H9 (cell line): Measurements from ENCODE around the gene EPHB3. TPM values are rescaled to one million over a fixed set of nuclear protein-coding genes. Genes with fewer than 3 reads are reported as not detected.
A peak's percentile ranks its signal among the peaks of the same experiment; 100 is the strongest.

Source experiments
- DNase-seq: peaks from one replicate; pipeline ENCODE4 v3.0.0-alpha.2; 2017
- H2AFZ ChIP-seq: one replicate; pipeline ENCODE4 v1.6.1; 2013; ENCODE audit warnings: mild to moderate bottlenecking, low read length, control low read depth, moderate library complexity
- H2AK5ac ChIP-seq: 2 replicates; pipeline ENCODE4 v1.6.1; 2013; ENCODE audit warnings: low read length, control low read depth, mixed read lengths; ENCODE audit not compliant: insufficient read length
- H2BK120ac ChIP-seq: one replicate; pipeline ENCODE4 v1.6.1; 2013; ENCODE audit warnings: low read depth, mild to moderate bottlenecking, low read length, control low read depth, inconsistent platforms; ENCODE audit not compliant: poor library complexity, severe bottlenecking
- H2BK12ac ChIP-seq: 2 replicates; pipeline ENCODE4 v1.6.1; 2013; ENCODE audit warnings: low read length, control low read depth, mixed read lengths, low read depth; ENCODE audit not compliant: insufficient read length
- H2BK15ac ChIP-seq: 2 replicates; pipeline ENCODE4 v1.6.1; 2013; ENCODE audit warnings: low read depth, low read length, control low read depth
- H2BK20ac ChIP-seq: one replicate; pipeline ENCODE4 v1.6.1; 2013; ENCODE audit warnings: low read depth, mild to moderate bottlenecking, low read length, control low read depth, inconsistent platforms; ENCODE audit not compliant: poor library complexity, severe bottlenecking
- H2BK5ac ChIP-seq: 2 replicates; pipeline ENCODE4 v1.6.1; 2013; ENCODE audit warnings: low read length, control low read depth, mixed read lengths; ENCODE audit not compliant: insufficient read length
- H3K14ac ChIP-seq: 2 replicates; pipeline ENCODE4 v1.6.1; 2013; ENCODE audit warnings: low read length, control low read depth; ENCODE audit not compliant: insufficient read depth
- H3K18ac ChIP-seq: 2 replicates; pipeline ENCODE4 v1.6.1; 2013; ENCODE audit warnings: low read depth, mild to moderate bottlenecking, mixed read lengths, low read length, control low read depth; ENCODE audit not compliant: insufficient read length
- H3K23ac ChIP-seq: 2 replicates; pipeline ENCODE4 v1.6.1; 2013; ENCODE audit warnings: low read length, control low read depth, mixed read lengths, low read depth; ENCODE audit not compliant: insufficient read length
- H3K23me2 ChIP-seq: 2 replicates; pipeline ENCODE4 v1.6.1; 2013; ENCODE audit warnings: low read depth, mild to moderate bottlenecking, mixed read lengths, low read length, control low read depth; ENCODE audit not compliant: insufficient read length, poor library complexity, severe bottlenecking
- H3K27ac ChIP-seq: 2 replicates; pipeline ENCODE4 v1.5.1; 2013; ENCODE audit warnings: low read length, control low read depth, mixed read lengths, low read depth; ENCODE audit not compliant: insufficient read length
- H3K27me3 ChIP-seq: 2 replicates; pipeline ENCODE4 v1.6.1; 2013; ENCODE audit warnings: low read length, control low read depth, inconsistent platforms; ENCODE audit not compliant: insufficient read depth
- H3K4ac ChIP-seq: 2 replicates; pipeline ENCODE4 v1.6.1; 2013; ENCODE audit warnings: low read depth, mild to moderate bottlenecking, control low read depth, inconsistent platforms, low read length, moderate library complexity
- H3K4me1 ChIP-seq: 2 replicates; pipeline ENCODE4 v1.6.1; 2013; ENCODE audit warnings: low read length, control low read depth, inconsistent platforms; ENCODE audit not compliant: insufficient read depth
- H3K4me2 ChIP-seq: 2 replicates; pipeline ENCODE4 v1.6.1; 2013; ENCODE audit warnings: low read length, control low read depth, mixed read lengths; ENCODE audit not compliant: insufficient read length, insufficient read depth
- H3K56ac ChIP-seq: 2 replicates; pipeline ENCODE4 v1.6.1; 2013; ENCODE audit warnings: low read depth, mild to moderate bottlenecking, mixed read lengths, low read length, control low read depth; ENCODE audit not compliant: insufficient read length
- H3K79me1 ChIP-seq: 2 replicates; pipeline ENCODE4 v1.6.1; 2013; ENCODE audit warnings: low read depth, mild to moderate bottlenecking, moderate library complexity, low read length, control low read depth, inconsistent platforms; ENCODE audit not compliant: insufficient read depth, poor library complexity, severe bottlenecking
- H3K79me2 ChIP-seq: 2 replicates; pipeline ENCODE4 v1.6.1; 2013; ENCODE audit warnings: low read length, control low read depth, inconsistent platforms; ENCODE audit not compliant: insufficient read depth
- H3K9ac ChIP-seq: 2 replicates; pipeline ENCODE4 v1.6.1; 2013; ENCODE audit warnings: low read length, control low read depth, mixed read lengths; ENCODE audit not compliant: insufficient read length; ENCODE audit errors: extremely low read depth
- H3K9me3 ChIP-seq: one replicate; pipeline ENCODE4 v1.6.1; 2013; ENCODE audit warnings: low read depth, low read length, inconsistent platforms; ENCODE audit not compliant: control insufficient read depth
- H3T11ph ChIP-seq: one replicate; pipeline ENCODE4 v1.6.1; 2013; ENCODE audit warnings: mild to moderate bottlenecking, low read length, control low read depth, inconsistent platforms
- H4K20me1 ChIP-seq: one replicate; pipeline ENCODE4 v1.6.1; 2013; ENCODE audit not compliant: control insufficient read depth, insufficient read length, insufficient read depth
- H4K5ac ChIP-seq: 2 replicates; pipeline ENCODE4 v1.6.1; 2013; ENCODE audit warnings: low read depth, mild to moderate bottlenecking, mixed read lengths, low read length, control low read depth; ENCODE audit not compliant: insufficient read length
- H4K8ac ChIP-seq: replicated peaks from 2 replicates; pipeline ENCODE4 v1.6.1; 2013; ENCODE audit warnings: low read length, control low read depth, mixed read lengths, low read depth; ENCODE audit not compliant: insufficient read length
- H4K91ac ChIP-seq: 2 replicates; pipeline ENCODE4 v1.6.1; 2013; ENCODE audit warnings: low read depth, mild to moderate bottlenecking, moderate library complexity, mixed read lengths, low read length, control low read depth; ENCODE audit not compliant: insufficient read length
- H3K27ac Mint-ChIP-seq, 3 experiments: 2 replicates in 2 of 3; 3 replicates in 1 of 3; pipeline ENCODE4 v1.8.0; 2020 to 2021; ENCODE audit warnings: mixed read lengths in 3 of 3, mild to moderate bottlenecking in 1 of 3, moderate library complexity in 1 of 3
- H3K27me3 Mint-ChIP-seq: 2 replicates; pipeline ENCODE4 v1.8.0; 2021; ENCODE audit warnings: low read depth, mild to moderate bottlenecking, moderate library complexity, mixed read lengths
- H3K36me3 Mint-ChIP-seq, 3 experiments: 2 replicates in 2 of 3; 3 replicates in 1 of 3; pipeline ENCODE4 v1.8.0; 2020 to 2021; ENCODE audit warnings: low read depth in 3 of 3, mixed read lengths in 3 of 3; ENCODE audit not compliant: insufficient read depth in 1 of 3
- H3K4me1 Mint-ChIP-seq, 2 experiments: 2 replicates each; pipeline ENCODE4 v1.8.0; 2020; ENCODE audit warnings: mixed read lengths in 2 of 2
- H3K4me3 Mint-ChIP-seq, 2 experiments: 2 replicates in 1 of 2; 3 replicates in 1 of 2; pipeline ENCODE4 v1.8.0; 2020 to 2021; ENCODE audit warnings: mild to moderate bottlenecking in 2 of 2, mixed read lengths in 2 of 2, moderate library complexity in 1 of 2
- H3K9me3 Mint-ChIP-seq, 2 experiments: 2 replicates in 1 of 2; 3 replicates in 1 of 2; pipeline ENCODE4 v1.8.0; 2020; ENCODE audit warnings: mild to moderate bottlenecking in 2 of 2, mixed read lengths in 2 of 2, moderate library complexity in 1 of 2
- WGBS: extraction: QIAGEN DNeasy Blood & Tissue Kit; methylation state at CpG from one replicate; pipeline ENCODE4 v1.1.7; 2013; ENCODE audit warnings: missing lambda C conversion rate, low lambda C conversion rate, mixed read lengths; ENCODE audit not compliant: insufficient read length; ENCODE audit errors: extremely low coverage; 5-methylcytosine and 5-hydroxymethylcytosine counted together
- total RNA-seq: library from RNA; stranded (reverse); gene quantifications from 2 replicates; pipeline ENCODE4 v1.2.1, GENCODE V29; 2021
- TF ChIP-seq, protein P1 (sequence below): fragments of 200-600 bp; sonication (generic); conservative IDR thresholded peaks from 3 replicates; pipeline ENCODE4 v1.8.0; 2021; ENCODE audit warnings: antibody characterized with exemption, mild to moderate bottlenecking

EPHB3 gene
- total RNA-seq, 1 experiment from 2014 or later = 1.0 TPM

DNA sequence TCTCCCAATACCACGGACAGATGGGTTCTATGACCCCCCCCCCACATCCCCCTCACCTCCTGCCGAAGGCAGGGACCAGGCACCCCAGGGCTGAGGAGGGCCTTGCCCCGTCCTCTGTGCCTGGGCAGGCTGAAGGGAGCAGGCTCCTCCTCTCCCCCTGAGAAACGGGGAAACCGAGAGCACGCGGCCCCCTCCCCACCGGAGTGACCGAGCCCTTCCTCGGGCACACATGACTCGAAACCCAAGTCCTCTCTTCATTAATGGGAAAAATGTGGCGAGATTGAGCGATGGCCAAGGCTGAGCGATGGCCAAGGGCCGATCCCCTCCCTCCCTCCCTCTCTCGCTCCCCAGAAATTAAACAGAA is 7.0 kb downstream of the EPHB3 start:
- Histone ChIP-seq H4K20me1 (no peaks in the 10 kb centered on the region), H3K79me2 (no peaks in the 10 kb centered on the region), H3K23me2 (peaks cover 9% of the 10 kb centered on the region), H2BK5ac (no peak overlapping the region), H3K4me2 (peak overlapping the region; percentile 43), H3K14ac (no peak overlapping the region), H3K56ac (no peak overlapping the region), H4K8ac (no peak overlapping the region), H2AK5ac (no peak overlapping the region), H3K27ac (no peak overlapping the region), H2AFZ (no peak overlapping the region), H3K18ac (no peak overlapping the region), H3K9me3 (no peaks in the 10 kb centered on the region), H4K91ac (no peak overlapping the region), H3K27me3 (peaks cover 71% of the 10 kb centered on the region), H2BK20ac (no peak overlapping the region), H2BK15ac (no peak overlapping the region), H3K79me1 (no peaks in the 10 kb centered on the region), H4K5ac (no peak overlapping the region), H3K23ac (no peak overlapping the region), H3T11ph (no peak overlapping the region), H2BK120ac (no peak overlapping the region), H2BK12ac (no peak overlapping the region), H3K9ac (no peak overlapping the region), H3K4me1 (peaks cover 5% of the 10 kb centered on the region; the same call in 1 of the 2 replicates), H3K4ac (no peak overlapping the region)
- H3K36me3 Mint-ChIP-seq = no peaks in the 10 kb centered on the region; a peak in 1 of 7 replicates
- peaks cover 46 to 67% of the 10 kb centered on the region in 2 experiments for H3K4me1 Mint-ChIP-seq
- no CpG with 5 or more reads among the region's 16 CpGs for WGBS
- peak overlapping the region; percentile 66 to 89 for H3K4me3 Mint-ChIP-seq
- no peak for DNase-seq
- H3K9me3 Mint-ChIP-seq = peaks cover 0 to 2% of the 10 kb centered on the region in 2 experiments; a peak in 3 of 5 replicates
- H3K27me3 Mint-ChIP-seq = peaks cover 98% of the 10 kb centered on the region
- TF ChIP-seq, protein P1, sequence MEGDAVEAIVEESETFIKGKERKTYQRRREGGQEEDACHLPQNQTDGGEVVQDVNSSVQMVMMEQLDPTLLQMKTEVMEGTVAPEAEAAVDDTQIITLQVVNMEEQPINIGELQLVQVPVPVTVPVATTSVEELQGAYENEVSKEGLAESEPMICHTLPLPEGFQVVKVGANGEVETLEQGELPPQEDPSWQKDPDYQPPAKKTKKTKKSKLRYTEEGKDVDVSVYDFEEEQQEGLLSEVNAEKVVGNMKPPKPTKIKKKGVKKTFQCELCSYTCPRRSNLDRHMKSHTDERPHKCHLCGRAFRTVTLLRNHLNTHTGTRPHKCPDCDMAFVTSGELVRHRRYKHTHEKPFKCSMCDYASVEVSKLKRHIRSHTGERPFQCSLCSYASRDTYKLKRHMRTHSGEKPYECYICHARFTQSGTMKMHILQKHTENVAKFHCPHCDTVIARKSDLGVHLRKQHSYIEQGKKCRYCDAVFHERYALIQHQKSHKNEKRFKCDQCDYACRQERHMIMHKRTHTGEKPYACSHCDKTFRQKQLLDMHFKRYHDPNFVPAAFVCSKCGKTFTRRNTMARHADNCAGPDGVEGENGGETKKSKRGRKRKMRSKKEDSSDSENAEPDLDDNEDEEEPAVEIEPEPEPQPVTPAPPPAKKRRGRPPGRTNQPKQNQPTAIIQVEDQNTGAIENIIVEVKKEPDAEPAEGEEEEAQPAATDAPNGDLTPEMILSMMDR = no peak
- no peak overlapping the region for H3K27ac Mint-ChIP-seq
